ENCODE results near the gene PHF20.
A peak's percentile ranks its signal among the peaks of the same experiment; 100 is the strongest.

DNA sequence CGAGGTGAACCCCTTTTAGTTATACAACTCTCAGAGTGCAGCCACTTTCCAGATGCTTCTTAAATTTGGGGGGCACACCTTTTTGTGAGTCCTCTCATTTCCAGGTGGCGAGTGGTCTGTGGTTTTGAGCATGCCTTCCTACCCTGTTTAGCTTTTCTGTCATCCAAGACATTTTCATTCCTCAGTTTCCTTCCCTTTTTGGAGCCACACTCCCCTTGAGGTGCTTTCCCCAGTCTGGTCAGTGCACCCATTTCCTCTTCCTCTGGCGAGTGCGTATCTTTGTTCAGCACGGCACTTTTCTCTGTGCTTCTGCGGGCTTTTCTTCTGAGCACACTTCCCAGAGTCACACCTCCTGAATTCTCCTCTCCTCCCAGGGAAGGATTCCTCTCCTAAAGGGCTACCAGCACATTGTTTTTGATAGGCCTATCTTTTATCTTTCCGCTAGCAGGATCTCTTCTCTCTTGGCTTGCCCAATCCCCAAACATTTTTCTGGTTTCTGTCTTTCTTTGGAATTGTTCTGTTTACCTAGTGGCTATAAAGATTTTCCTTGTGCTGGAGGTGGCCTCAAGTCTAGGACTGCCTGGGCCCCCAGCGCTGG lies 1.4 kb downstream of the PHF20 start:
- TF ChIP-seq CTCF (IDR thresholded peaks at IDR 0.05) (no peak), POLR2A (IDR thresholded peaks at IDR 0.05) (peak in 1 of 2 donors; percentile 17)
